Measurements from ENCODE around the gene CAPNS2.

The CAPNS2 gene

DNA sequence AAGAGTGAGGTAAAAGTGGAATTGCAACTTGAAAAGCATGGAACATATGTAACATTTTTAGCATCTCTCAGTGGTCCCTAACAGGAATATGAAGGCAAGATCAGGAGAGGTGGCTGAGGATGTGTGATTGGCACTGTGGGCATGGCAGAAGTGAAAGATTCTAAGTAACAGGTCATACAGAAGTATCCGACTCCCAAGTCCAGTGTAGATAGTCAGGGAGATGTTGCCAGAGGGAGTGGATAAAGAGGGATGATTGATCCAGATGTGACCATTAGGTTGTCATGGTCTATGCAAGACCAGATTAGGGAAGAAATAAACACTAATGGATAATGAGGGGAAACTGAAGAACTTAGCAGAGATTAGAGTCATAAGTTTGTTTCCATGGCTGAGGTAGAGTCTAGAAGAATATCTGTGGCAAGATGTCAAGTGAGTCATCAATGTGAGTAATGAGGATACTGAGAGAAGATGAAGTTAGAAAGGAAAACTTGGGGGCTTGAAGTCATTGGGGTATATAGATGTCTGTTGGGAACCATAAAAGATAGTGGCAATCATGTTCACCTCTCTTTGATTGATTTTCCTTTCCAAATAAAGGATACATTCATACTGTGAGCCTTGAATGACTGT is 23.9 kb upstream of the CAPNS2 start:
- ChIA-PET CTCF (no interaction called here), POLR2A (no interaction called here)
- DNase-seq (ENCODE audit: extremely low spot score), result no peak
- TF ChIP-seq, protein P1, sequence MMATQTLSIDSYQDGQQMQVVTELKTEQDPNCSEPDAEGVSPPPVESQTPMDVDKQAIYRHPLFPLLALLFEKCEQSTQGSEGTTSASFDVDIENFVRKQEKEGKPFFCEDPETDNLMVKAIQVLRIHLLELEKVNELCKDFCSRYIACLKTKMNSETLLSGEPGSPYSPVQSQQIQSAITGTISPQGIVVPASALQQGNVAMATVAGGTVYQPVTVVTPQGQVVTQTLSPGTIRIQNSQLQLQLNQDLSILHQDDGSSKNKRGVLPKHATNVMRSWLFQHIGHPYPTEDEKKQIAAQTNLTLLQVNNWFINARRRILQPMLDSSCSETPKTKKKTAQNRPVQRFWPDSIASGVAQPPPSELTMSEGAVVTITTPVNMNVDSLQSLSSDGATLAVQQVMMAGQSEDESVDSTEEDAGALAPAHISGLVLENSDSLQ (IDR thresholded peaks at IDR 0.05), result no peak
- TF ChIP-seq NFRKB (IDR thresholded peaks at IDR 0.05) (no peak), LEF1 (IDR thresholded peaks at IDR 0.05; ENCODE audit: borderline replicate concordance) (no peak), BHLHE40 (IDR thresholded peaks at IDR 0.05; ENCODE audit: borderline replicate concordance) (no peak), FOXK2 (IDR thresholded peaks at IDR 0.05) (no peak), CTBP1 (IDR thresholded peaks at IDR 0.05; ENCODE audit: borderline replicate concordance) (no peak), ZNF384 (IDR thresholded peaks at IDR 0.05) (no peak), HDGF (IDR thresholded peaks at IDR 0.05; ENCODE audit: borderline replicate concordance) (no peak), ELF4 (IDR thresholded peaks at IDR 0.05) (no peak), SP1 (IDR thresholded peaks at IDR 0.05) (no peak), FOXA1 (IDR thresholded peaks at IDR 0.05) (no peak)

DNA sequence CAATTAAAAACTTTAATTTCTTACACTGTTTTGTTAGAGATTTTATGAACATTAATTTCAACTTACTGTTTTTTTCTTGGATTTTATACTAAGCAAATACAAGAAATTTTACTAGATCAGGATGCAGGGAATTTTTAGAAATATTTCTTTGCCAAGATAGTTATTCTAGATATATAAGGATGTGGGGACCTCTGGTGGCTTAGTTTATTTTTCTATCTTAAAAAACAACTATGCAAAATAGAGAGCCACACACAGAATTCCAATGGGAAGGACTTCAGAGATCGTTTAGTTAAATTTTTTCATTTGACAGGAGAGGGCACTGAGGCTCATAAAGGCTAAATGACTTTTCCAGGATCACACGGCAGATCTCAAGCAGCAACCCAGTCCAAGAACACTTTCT is 23.0 kb upstream of the CAPNS2 start:
- no peak for TF ChIP-seq SUZ12 (IDR thresholded peaks at IDR 0.05)
- TF ChIP-seq NFRKB (IDR thresholded peaks at IDR 0.05), result no peak
- TF ChIP-seq CTBP1 (IDR thresholded peaks at IDR 0.05; ENCODE audit: borderline replicate concordance), result no peak
- TF ChIP-seq ARNT (IDR thresholded peaks at IDR 0.05), result no peak
- no peak for TF ChIP-seq FOXA1 (IDR thresholded peaks at IDR 0.05)
- TF ChIP-seq BHLHE40 (IDR thresholded peaks at IDR 0.05; ENCODE audit: borderline replicate concordance), result no peak
- CTCF ChIA-PET, result interaction anchor here (2.0 kb wide), 1 partner anchor 78 kb away, joined by 6 read pairs; no protein-coding TSS in a partner anchor
- POLR2A ChIA-PET, result no interaction called here
- no peak for DNase-seq (ENCODE audit: extremely low spot score)

DNA sequence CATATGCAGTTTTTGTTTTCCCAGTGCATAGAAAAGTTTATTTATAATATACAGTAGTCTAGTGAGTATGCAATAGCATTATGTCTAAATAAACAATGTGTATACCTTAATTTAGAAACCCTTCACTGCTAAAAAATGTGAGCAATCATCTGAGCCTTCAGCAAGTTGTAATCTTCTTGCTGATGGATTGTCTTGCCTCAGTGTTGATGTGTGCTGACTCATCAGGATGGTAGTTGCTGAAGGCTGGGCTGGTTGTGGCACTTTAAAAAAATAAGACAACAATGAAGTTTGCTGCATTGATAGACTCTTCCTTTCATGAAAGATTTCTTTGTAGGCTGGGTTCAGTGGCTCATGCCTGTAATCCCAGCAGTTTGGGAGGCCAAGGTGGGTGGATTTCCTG is 13.9 kb upstream of the CAPNS2 start:
- POLR2A ChIA-PET, result no interaction called here
- TF ChIP-seq CTBP1 (IDR thresholded peaks at IDR 0.05; ENCODE audit: borderline replicate concordance), result no peak
- TF ChIP-seq ELF4 (IDR thresholded peaks at IDR 0.05), result no peak
- TF ChIP-seq ZNF384 (IDR thresholded peaks at IDR 0.05), result no peak
- no peak for TF ChIP-seq FOXK2 (IDR thresholded peaks at IDR 0.05)
- TF ChIP-seq FOXM1 (IDR thresholded peaks at IDR 0.05; ENCODE audit: borderline replicate concordance), result no peak
- no peak for TF ChIP-seq LEF1 (IDR thresholded peaks at IDR 0.05; ENCODE audit: borderline replicate concordance)
- no peak for TF ChIP-seq BHLHE40 (IDR thresholded peaks at IDR 0.05; ENCODE audit: borderline replicate concordance)
- TF ChIP-seq FOXA1 (IDR thresholded peaks at IDR 0.05), result no peak
- TF ChIP-seq, protein P1 (IDR thresholded peaks at IDR 0.05), result no peak
- no peak for TF ChIP-seq SUZ12 (IDR thresholded peaks at IDR 0.05)
- TF ChIP-seq NFRKB (IDR thresholded peaks at IDR 0.05), result no peak
- TF ChIP-seq TARDBP (IDR thresholded peaks at IDR 0.05), result no peak
- CTCF ChIA-PET, result no interaction called here
- no peak for DNase-seq (ENCODE audit: extremely low spot score)

DNA sequence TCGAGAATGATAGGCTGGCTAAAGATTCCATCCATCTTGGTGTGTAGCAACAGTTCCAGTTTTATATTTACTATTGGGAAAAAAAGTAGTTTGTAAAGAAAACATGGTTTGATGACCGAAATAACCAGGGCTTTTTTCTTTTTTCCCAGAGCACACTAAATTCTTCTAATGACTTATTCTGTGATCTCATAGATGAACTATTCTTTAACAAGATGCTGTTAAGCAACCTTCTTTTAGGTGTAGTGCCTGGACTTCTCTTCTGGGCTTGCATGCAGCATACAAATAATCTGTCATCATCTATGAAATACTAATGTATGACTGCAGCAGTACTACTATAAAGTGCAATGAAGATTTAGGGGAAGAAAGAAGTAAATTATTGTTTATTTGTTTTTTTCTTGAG is 11.0 kb upstream of the CAPNS2 start:
- DNase-seq (ENCODE audit: extremely low spot score), result no peak
- TF ChIP-seq BHLHE40 (IDR thresholded peaks at IDR 0.05; ENCODE audit: borderline replicate concordance), result no peak
- TF ChIP-seq SP1 (IDR thresholded peaks at IDR 0.05), result no peak
- no peak for TF ChIP-seq ELF4 (IDR thresholded peaks at IDR 0.05)
- no peak for TF ChIP-seq HDGF (IDR thresholded peaks at IDR 0.05; ENCODE audit: borderline replicate concordance)
- TF ChIP-seq, protein P1 (IDR thresholded peaks at IDR 0.05), result no peak
- TF ChIP-seq L3MBTL2 (conservative IDR thresholded peaks at IDR 0.05), result no peak
- TF ChIP-seq FOXM1 (IDR thresholded peaks at IDR 0.05; ENCODE audit: borderline replicate concordance), result no peak
- no peak for TF ChIP-seq ARNT (IDR thresholded peaks at IDR 0.05)
- no peak for TF ChIP-seq LEF1 (IDR thresholded peaks at IDR 0.05; ENCODE audit: borderline replicate concordance)
- no peak for TF ChIP-seq NFRKB (IDR thresholded peaks at IDR 0.05)
- TF ChIP-seq TARDBP (IDR thresholded peaks at IDR 0.05), result no peak
- ChIA-PET CTCF (no interaction called here), POLR2A (no interaction called here)

DNA sequence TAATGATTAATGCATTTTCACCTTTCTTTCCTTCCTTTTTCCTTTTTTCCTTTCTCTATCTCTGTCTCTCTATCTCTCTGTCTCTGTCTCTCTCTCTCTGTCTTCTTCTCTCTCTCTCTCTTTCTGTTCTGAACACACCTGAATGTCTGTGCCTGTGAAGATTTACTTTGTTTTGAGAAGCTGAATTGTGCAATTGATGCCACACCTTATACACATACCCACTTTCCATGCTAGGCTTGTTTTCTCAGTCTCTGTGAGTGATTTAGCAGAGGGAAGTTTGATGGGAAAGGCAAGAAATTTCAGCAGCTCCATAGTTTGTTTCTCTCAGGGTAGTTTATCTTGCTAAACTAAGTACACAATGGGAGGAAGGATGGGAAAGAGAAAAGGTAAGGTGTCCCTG is 9.3 kb upstream of the CAPNS2 start:
- DNase-seq (ENCODE audit: extremely low spot score), result no peak
- POLR2A ChIA-PET, result no interaction called here
- CTCF ChIA-PET, result no interaction called here
- TF ChIP-seq FOXM1 (IDR thresholded peaks at IDR 0.05; ENCODE audit: borderline replicate concordance) (no peak), FOXA1 (IDR thresholded peaks at IDR 0.05) (no peak), LEF1 (IDR thresholded peaks at IDR 0.05; ENCODE audit: borderline replicate concordance) (no peak), SUZ12 (IDR thresholded peaks at IDR 0.05) (no peak), SP1 (IDR thresholded peaks at IDR 0.05) (no peak), TARDBP (IDR thresholded peaks at IDR 0.05) (no peak), FOXK2 (IDR thresholded peaks at IDR 0.05) (no peak), ELF4 (IDR thresholded peaks at IDR 0.05) (no peak), ARNT (IDR thresholded peaks at IDR 0.05) (no peak), BHLHE40 (IDR thresholded peaks at IDR 0.05; ENCODE audit: borderline replicate concordance) (no peak), CTBP1 (IDR thresholded peaks at IDR 0.05; ENCODE audit: borderline replicate concordance) (no peak), NFRKB (IDR thresholded peaks at IDR 0.05) (no peak), ZNF384 (IDR thresholded peaks at IDR 0.05) (no peak), L3MBTL2 (conservative IDR thresholded peaks at IDR 0.05) (no peak), HDGF (IDR thresholded peaks at IDR 0.05; ENCODE audit: borderline replicate concordance) (no peak)
- TF ChIP-seq, protein P1 (IDR thresholded peaks at IDR 0.05), result no peak

DNA sequence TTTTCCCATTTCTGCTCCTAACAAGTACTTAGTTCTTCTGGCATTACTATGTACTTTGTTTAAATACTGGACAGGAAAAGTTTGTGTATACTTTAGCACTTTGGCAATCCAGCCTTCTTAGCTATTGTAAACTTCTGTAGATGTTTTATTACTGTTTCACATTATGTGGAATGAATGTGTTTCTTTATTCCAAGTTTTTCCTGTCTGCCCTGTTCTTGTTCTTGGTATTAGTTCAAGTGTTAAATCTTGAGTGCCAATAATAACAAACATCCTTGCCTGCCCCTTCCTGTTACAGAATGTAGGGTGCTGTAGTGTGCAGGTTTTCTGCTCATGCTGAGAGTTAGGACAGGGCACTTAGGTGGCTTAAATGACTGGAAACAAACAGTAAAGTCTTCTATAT is 7.3 kb upstream of the CAPNS2 start:
- no peak for DNase-seq (ENCODE audit: extremely low spot score)
- ChIA-PET CTCF (no interaction called here), POLR2A (no interaction called here)
- no peak for TF ChIP-seq ZNF384 (IDR thresholded peaks at IDR 0.05)
- TF ChIP-seq L3MBTL2 (conservative IDR thresholded peaks at IDR 0.05), result no peak
- no peak for TF ChIP-seq BHLHE40 (IDR thresholded peaks at IDR 0.05; ENCODE audit: borderline replicate concordance)
- TF ChIP-seq LEF1 (IDR thresholded peaks at IDR 0.05; ENCODE audit: borderline replicate concordance), result no peak
- no peak for TF ChIP-seq FOXK2 (IDR thresholded peaks at IDR 0.05)
- no peak for TF ChIP-seq ELF4 (IDR thresholded peaks at IDR 0.05)
- TF ChIP-seq FOXM1 (IDR thresholded peaks at IDR 0.05; ENCODE audit: borderline replicate concordance), result no peak
- no peak for TF ChIP-seq FOXA1 (IDR thresholded peaks at IDR 0.05)
- no peak for TF ChIP-seq SUZ12 (IDR thresholded peaks at IDR 0.05)
- TF ChIP-seq SP1 (IDR thresholded peaks at IDR 0.05), result no peak
- TF ChIP-seq ARNT (IDR thresholded peaks at IDR 0.05), result no peak
- TF ChIP-seq CTBP1 (IDR thresholded peaks at IDR 0.05; ENCODE audit: borderline replicate concordance), result no peak
